HL-60 (cell line): Measurements from ENCODE around the gene EFL1.
"Not testable (repeated sequence)": the region's sequence is repeated elsewhere in the genome, so short reads cannot be mapped to it uniquely, and the experiment has no call there.

Source experiments
- CTCF ChIP-seq: IDR thresholded peaks from one replicate; pipeline ENCODE4 v1.5.1; 2011; ENCODE audit warnings: low read length, control low read depth, inconsistent platforms; ENCODE audit not compliant: insufficient read depth
- GABPA ChIP-seq: IDR thresholded peaks from 2 replicates; pipeline ENCODE4 v1.6.1; 2012; ENCODE audit warnings: low read depth

GRCh38 chr15:82286475-82286874 is 23.9 kb upstream of the EFL1 start:
- TF ChIP-seq CTCF, GABPA: not testable (repeated sequence)
